Measurements from ENCODE around the gene CDON. TPM values are rescaled to one million over a fixed set of nuclear protein-coding genes. Genes with fewer than 3 reads are reported as not detected.

The CDON gene
- total RNA-seq, 2 donors from 2014 or later = 11.2 to 31.3 TPM

GRCh38 chr11:125971618-125972017 is 91.0 kb downstream of the CDON start:
- intact Hi-C loops (cut with DNase I) = no loop called here
- DNase-seq (ENCODE audit: low spot score) = no peak

GRCh38 chr11:125968354-125968753 is 94.3 kb downstream of the CDON start:
- intact Hi-C loops (cut with DNase I) = no loop called here
- DNase-seq (ENCODE audit: low spot score) = no peak

GRCh38 chr11:125967515-125967914 is 95.2 kb downstream of the CDON start:
- intact Hi-C loops (cut with DNase I) = no loop called here
- no peak for DNase-seq (ENCODE audit: low spot score)

- intact Hi-C loops (cut with DNase I) = no loop called here
- DNase-seq (ENCODE audit: low spot score) = no peak
Measured at GRCh38 chr11:125960771-125961170, 101.9 kb downstream of the CDON start.

GRCh38 chr11:125959931-125960330 is 102.7 kb downstream of the CDON start:
- DNase-seq (ENCODE audit: low spot score) = no peak
- intact Hi-C loops (cut with DNase I) = no loop called here

- intact Hi-C loops (cut with DNase I) = no loop called here
- no peak for DNase-seq (ENCODE audit: low spot score)
Measured at GRCh38 chr11:125959511-125959910, 103.2 kb downstream of the CDON start.

GRCh38 chr11:125958872-125959400 is 103.7 kb downstream of the CDON start:
- DNase-seq (ENCODE audit: low spot score) = no peak
- intact Hi-C loops (cut with DNase I) = no loop called here

- DNase-seq (ENCODE audit: low spot score) = peak; percentile 77
- intact Hi-C loops (cut with DNase I) = no loop called here
Measured at GRCh38 chr11:125957618-125958332, 104.9 kb downstream of the CDON start.

- peak; percentile 88 for DNase-seq (ENCODE audit: low spot score)
- intact Hi-C loops (cut with DNase I) = no loop called here
Measured at GRCh38 chr11:125956391-125957134, 106.1 kb downstream of the CDON start.

- DNase-seq (ENCODE audit: low spot score) = no peak
- intact Hi-C loops (cut with DNase I) = no loop called here
Measured at GRCh38 chr11:125955856-125956255, 106.8 kb downstream of the CDON start.

GRCh38 chr11:125954945-125955640 is 107.6 kb downstream of the CDON start:
- no peak for DNase-seq (ENCODE audit: low spot score)
- intact Hi-C loops (cut with DNase I) = no loop called here

GRCh38 chr11:125954123-125954944 is 108.3 kb downstream of the CDON start:
- peak; percentile 69 for DNase-seq (ENCODE audit: low spot score)
- intact Hi-C loops (cut with DNase I) = no loop called here

GRCh38 chr11:125953401-125953935 is 109.2 kb downstream of the CDON start:
- intact Hi-C loops (cut with DNase I) = no loop called here
- DNase-seq (ENCODE audit: low spot score) = no peak

GRCh38 chr11:125952973-125953372 is 109.7 kb downstream of the CDON start:
- DNase-seq (ENCODE audit: low spot score) = peak; percentile 84
- intact Hi-C loops (cut with DNase I) = no loop called here

- DNase-seq (ENCODE audit: low spot score) = no peak
- intact Hi-C loops (cut with DNase I) = no loop called here
Measured at GRCh38 chr11:125952559-125952958, 110.1 kb downstream of the CDON start.

GRCh38 chr11:125951731-125952130 is 110.9 kb downstream of the CDON start:
- DNase-seq (ENCODE audit: low spot score) = peak; percentile 71
- intact Hi-C loops (cut with DNase I) = no loop called here

GRCh38 chr11:125950696-125951651 is 111.7 kb downstream of the CDON start:
- DNase-seq (ENCODE audit: low spot score) = peak; percentile 88
- intact Hi-C loops (cut with DNase I) = no loop called here

- intact Hi-C loops (cut with DNase I) = no loop called here
- peak; percentile 74 for DNase-seq (ENCODE audit: low spot score)
Measured at GRCh38 chr11:125950178-125950490, 112.5 kb downstream of the CDON start.
